ENCODE results near the gene RPS3.

DNA sequence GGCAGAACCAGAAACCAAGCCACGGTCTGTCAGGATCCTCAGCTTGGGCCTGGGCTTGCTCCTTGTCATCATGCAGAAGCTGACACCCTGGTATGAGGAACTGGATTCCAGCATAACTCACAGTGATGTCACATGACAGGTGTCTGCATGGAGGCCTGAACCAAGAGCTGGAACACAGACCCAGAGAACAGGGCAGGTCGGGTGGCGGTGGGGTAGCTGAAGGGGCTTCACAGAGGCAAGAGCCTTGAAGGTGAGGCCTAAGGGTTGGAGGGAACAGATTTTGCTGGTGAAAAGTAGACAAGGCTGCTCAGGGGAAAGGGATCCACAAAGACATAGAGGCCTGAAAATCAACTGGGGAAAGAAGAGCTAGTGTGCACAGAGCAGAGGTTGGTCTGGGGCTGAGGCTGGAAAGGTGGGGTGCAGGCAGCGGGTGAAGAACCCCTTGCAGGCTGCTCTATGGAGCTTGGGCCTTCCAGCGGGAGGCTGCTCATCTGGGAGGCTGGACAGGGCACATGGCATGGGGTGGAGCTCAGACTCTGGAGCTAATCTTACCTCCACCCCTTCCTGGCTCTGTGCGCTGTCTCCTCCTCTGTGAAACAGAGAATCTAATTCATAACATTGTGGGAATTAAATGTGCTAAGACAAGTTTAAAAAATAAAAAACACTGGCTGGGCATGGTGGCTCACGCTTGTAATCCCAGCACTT lies 18.4 kb upstream of the RPS3 start:
- TF ChIP-seq POLR2AphosphoS5 (IDR thresholded peaks at IDR 0.05) = peak in 1 of 3 donors; percentile 23
- TF ChIP-seq, protein P1, sequence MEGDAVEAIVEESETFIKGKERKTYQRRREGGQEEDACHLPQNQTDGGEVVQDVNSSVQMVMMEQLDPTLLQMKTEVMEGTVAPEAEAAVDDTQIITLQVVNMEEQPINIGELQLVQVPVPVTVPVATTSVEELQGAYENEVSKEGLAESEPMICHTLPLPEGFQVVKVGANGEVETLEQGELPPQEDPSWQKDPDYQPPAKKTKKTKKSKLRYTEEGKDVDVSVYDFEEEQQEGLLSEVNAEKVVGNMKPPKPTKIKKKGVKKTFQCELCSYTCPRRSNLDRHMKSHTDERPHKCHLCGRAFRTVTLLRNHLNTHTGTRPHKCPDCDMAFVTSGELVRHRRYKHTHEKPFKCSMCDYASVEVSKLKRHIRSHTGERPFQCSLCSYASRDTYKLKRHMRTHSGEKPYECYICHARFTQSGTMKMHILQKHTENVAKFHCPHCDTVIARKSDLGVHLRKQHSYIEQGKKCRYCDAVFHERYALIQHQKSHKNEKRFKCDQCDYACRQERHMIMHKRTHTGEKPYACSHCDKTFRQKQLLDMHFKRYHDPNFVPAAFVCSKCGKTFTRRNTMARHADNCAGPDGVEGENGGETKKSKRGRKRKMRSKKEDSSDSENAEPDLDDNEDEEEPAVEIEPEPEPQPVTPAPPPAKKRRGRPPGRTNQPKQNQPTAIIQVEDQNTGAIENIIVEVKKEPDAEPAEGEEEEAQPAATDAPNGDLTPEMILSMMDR (IDR thresholded peaks at IDR 0.05) = no peak

Data from breast epithelium (tissue), 3 donors.